HepG2 (cell line): ENCODE measurements around the gene BBS5. TPM values are rescaled to one million over a fixed set of nuclear protein-coding genes. Genes with fewer than 3 reads are reported as not detected.

ENCODE experiments used
- ADNP ChIP-seq: sonication (generic); formaldehyde crosslinking; IDR thresholded peaks from 2 replicates; pipeline ENCODE4 v1.4.0; 2020; ENCODE audit warnings: missing genetic modification reagents
- AHR ChIP-seq: IDR thresholded peaks from 2 replicates; pipeline ENCODE4 v1.6.1; 2018; ENCODE audit warnings: missing genetic modification reagents, missing compliant biosample characterization
- ARNTL ChIP-seq: sonication (generic); formaldehyde crosslinking; IDR thresholded peaks from 2 replicates; pipeline ENCODE4 v1.4.0; 2020; ENCODE audit warnings: mild to moderate bottlenecking, missing genetic modification reagents
- BCL6 ChIP-seq: IDR thresholded peaks from 2 replicates; pipeline ENCODE4 v1.6.1; 2016; ENCODE audit warnings: missing genetic modification reagents, missing compliant biosample characterization
- CEBPG ChIP-seq: IDR thresholded peaks from 2 replicates; pipeline ENCODE4 v1.6.1; 2016
- EEA1 ChIP-seq: sonication (generic); formaldehyde crosslinking; IDR thresholded peaks from 2 replicates; pipeline ENCODE4 v1.5.1; 2020; ENCODE audit warnings: mild to moderate bottlenecking, missing genetic modification reagents, borderline replicate concordance
- ELF3 ChIP-seq: IDR thresholded peaks from 2 replicates; pipeline ENCODE4 v1.6.1; 2016; ENCODE audit warnings: missing genetic modification reagents, missing compliant biosample characterization
- FLYWCH1 ChIP-seq: sonication (generic); formaldehyde crosslinking; IDR thresholded peaks from 2 replicates; pipeline ENCODE4 v1.8.1; 2023; ENCODE audit warnings: mild to moderate bottlenecking, missing genetic modification reagents
- HCFC1 ChIP-seq: fragments of 150-350 bp; IDR thresholded peaks from 2 replicates; pipeline ENCODE4 v1.6.1; 2014; ENCODE audit warnings: low read depth, low read length
- HNF4A ChIP-seq: sonication (generic); formaldehyde crosslinking; IDR thresholded peaks from 2 replicates; pipeline ENCODE4 v1.4.0; 2020; ENCODE audit warnings: missing genetic modification reagents
- JUNB ChIP-seq: sonication (generic); formaldehyde crosslinking; IDR thresholded peaks from 2 replicates; pipeline ENCODE4 v1.8.0; 2022; ENCODE audit warnings: missing genetic modification reagents, mild to moderate bottlenecking, borderline replicate concordance
- MEIS2 ChIP-seq: sonication (generic); formaldehyde crosslinking; IDR thresholded peaks from 2 replicates; pipeline ENCODE4 v1.9.0; 2021; ENCODE audit warnings: mild to moderate bottlenecking, missing genetic modification reagents
- NONO ChIP-seq, 2 experiments: fragments of 450-650 bp in 1 of 2; sonication (generic) in 1 of 2; formaldehyde crosslinking in 1 of 2; IDR thresholded peaks in 1 of 2; conservative IDR thresholded peaks in 1 of 2; 2 replicates each; pipeline versions ENCODE4 v1.6.1 to v1.8.0; 2017 to 2022; ENCODE audit warnings: mild to moderate bottlenecking in 1 of 2, missing genetic modification reagents in 1 of 2, moderate library complexity in 1 of 2
- NR2F1 ChIP-seq, 2 experiments: fragments of 450-650 bp in 1 of 2; formaldehyde crosslinking in 1 of 2; IDR thresholded peaks; 2 replicates each; pipeline versions ENCODE4 v1.5.0 to v1.6.1; 2016 to 2020; ENCODE audit warnings: mild to moderate bottlenecking in 1 of 2, missing compliant biosample characterization in 1 of 2, missing genetic modification reagents in 1 of 2, moderate library complexity in 1 of 2
- PLRG1 ChIP-seq: fragments of 450-650 bp; conservative IDR thresholded peaks from 2 replicates; pipeline ENCODE4 v1.6.1; 2016
- PRPF4 ChIP-seq: fragments of 200-400 bp; formaldehyde crosslinking; IDR thresholded peaks from 2 replicates; pipeline ENCODE4 v1.6.1; 2016; ENCODE audit warnings: low read length, low read depth; ENCODE audit not compliant: poor library complexity, severe bottlenecking
- RBFOX2 ChIP-seq: fragments of 200-400 bp; formaldehyde crosslinking; IDR thresholded peaks from 2 replicates; pipeline ENCODE4 v1.6.1; 2017; ENCODE audit warnings: low read depth, mild to moderate bottlenecking, low read length
- SMARCC2 ChIP-seq: fragments of 450-650 bp; IDR thresholded peaks from 2 replicates; pipeline ENCODE4 v1.6.1; 2017; ENCODE audit warnings: antibody characterized with exemption, mild to moderate bottlenecking
- SOX5 ChIP-seq: IDR thresholded peaks from 2 replicates; pipeline ENCODE4 v1.6.1; 2016; ENCODE audit warnings: borderline replicate concordance
- SOX6 ChIP-seq, 2 experiments: fragments of 450-650 bp in 1 of 2; sonication (generic) in 1 of 2; formaldehyde crosslinking in 1 of 2; IDR thresholded peaks; 2 replicates each; pipeline versions ENCODE4 v1.4.0 to v1.6.1; 2017 to 2020; ENCODE audit warnings: antibody characterized with exemption in 1 of 2, mild to moderate bottlenecking in 1 of 2, missing genetic modification reagents in 1 of 2
- SP4 ChIP-seq: sonication (generic); formaldehyde crosslinking; IDR thresholded peaks from 2 replicates; pipeline ENCODE4 v1.8.1; 2023; ENCODE audit warnings: mild to moderate bottlenecking, missing genetic modification reagents
- SRSF9 ChIP-seq: fragments of 200-400 bp; formaldehyde crosslinking; IDR thresholded peaks from 2 replicates; pipeline ENCODE4 v1.6.1; 2018; ENCODE audit warnings: borderline replicate concordance, mild to moderate bottlenecking, low read depth, low read length; ENCODE audit not compliant: insufficient read depth, poor library complexity, severe bottlenecking
- ZBTB1 ChIP-seq: sonication (generic); formaldehyde crosslinking; IDR thresholded peaks from 2 replicates; pipeline ENCODE4 v1.4.0; 2020; ENCODE audit warnings: missing genetic modification reagents, borderline replicate concordance
- ZNF317 ChIP-seq: sonication (generic); formaldehyde crosslinking; IDR thresholded peaks from 2 replicates; pipeline ENCODE4 v1.5.0; 2020; ENCODE audit warnings: mild to moderate bottlenecking, missing genetic modification reagents
- ZNF552 ChIP-seq: sonication (generic); formaldehyde crosslinking; IDR thresholded peaks from 2 replicates; pipeline ENCODE4 v1.9.0; 2022; ENCODE audit warnings: missing genetic modification reagents, mild to moderate bottlenecking, borderline replicate concordance
- ZNF570 ChIP-seq: sonication (generic); formaldehyde crosslinking; IDR thresholded peaks from 2 replicates; pipeline ENCODE4 v1.4.0; 2020; ENCODE audit warnings: mild to moderate bottlenecking, missing genetic modification reagents, borderline replicate concordance
- ZNF619 ChIP-seq: sonication (generic); formaldehyde crosslinking; IDR thresholded peaks from 2 replicates; pipeline ENCODE4 v1.4.0; 2020; ENCODE audit warnings: mild to moderate bottlenecking, missing genetic modification reagents
- ZNF652 ChIP-seq: IDR thresholded peaks from 2 replicates; pipeline ENCODE4 v1.6.1; 2016; ENCODE audit warnings: low read depth, borderline replicate concordance
- ZNF768 ChIP-seq: sonication (generic); formaldehyde crosslinking; IDR thresholded peaks from 2 replicates; pipeline ENCODE4 v1.4.0; 2020; ENCODE audit warnings: missing genetic modification reagents
- polyA plus RNA-seq, 8 experiments: library from polyadenylated mRNA; depleted of rRNA in 3 of 8; stranded (reverse) in 7 of 8; unstranded in 1 of 8; fragments of >200 nt; fragmentation: Illumina TruSeq in 4 of 8; extraction: Trizol in 4 of 8; gene quantifications; 2 replicates each; pipeline versions ENCODE4 v1.2.1 to v1.2.3, GENCODE V29; 2011 to 2016; ENCODE audit warnings: low read depth in 4 of 8, missing spikeins in 1 of 8, mixed read lengths in 1 of 8; ENCODE audit not compliant: insufficient read depth in 1 of 8
- total RNA-seq, 5 experiments: library from RNA; depleted of rRNA; stranded (reverse); fragments of >200 nt; fragmentation: Illumina TruSeq; extraction: Trizol; gene quantifications; 2 replicates each; pipeline ENCODE4 v1.2.3, GENCODE V29; 2016; ENCODE audit warnings: low read depth in 1 of 5
- TF ChIP-seq, protein P1 (sequence below): sonication (generic); formaldehyde crosslinking; IDR thresholded peaks from 2 replicates; pipeline ENCODE4 v1.4.0; 2020; ENCODE audit warnings: mild to moderate bottlenecking, missing genetic modification reagents

Gene BBS5
- total and polyA plus RNA-seq, 2 of the 13 experiments (the other 11 are each of a cell fraction or from before 2014, with no cell fraction given), result 1.8 to 4.5 TPM

DNA sequence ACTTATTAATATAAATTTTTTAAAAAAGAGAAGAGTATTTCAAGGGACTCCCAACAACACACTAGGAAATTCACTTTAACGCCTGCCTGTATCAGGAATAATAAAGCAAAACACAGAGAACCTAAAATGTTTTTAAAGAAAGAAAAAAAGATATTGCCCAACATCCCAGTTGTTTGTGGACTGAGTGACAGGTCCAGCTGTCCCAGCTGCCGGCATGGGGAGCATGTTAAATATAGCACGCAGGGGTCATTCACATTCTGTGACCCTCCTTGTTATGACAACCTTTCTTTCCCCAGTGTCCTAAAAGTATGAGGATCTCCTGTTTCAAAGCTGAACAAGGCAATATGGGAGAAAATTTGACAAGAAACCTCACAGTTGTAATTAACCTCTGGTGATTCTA, 34.6 kb downstream of the BBS5 start (continued):
- TF ChIP-seq SP4 (no peak), ARNTL (CRISPR knock-in tag) (no peak), FLYWCH1 (CRISPR knock-in tag) (no peak), ELF3 (CRISPR knock-in tag) (0 out of 2 replicates have a peak, but pooled peaks have one; percentile 18), ZNF652 (CRISPR knock-in tag) (no peak), SRSF9 (no peak), CEBPG (peak; percentile 76), ZNF768 (CRISPR knock-in tag) (no peak), PLRG1 (no peak), BCL6 (peak; percentile 41; the same call in 1 of the 2 replicates), ZNF570 (CRISPR knock-in tag) (no peak), JUNB (no peak), NR2F1 (CRISPR knock-in tag; IDR thresholded peaks at IDR 0.05) (0 out of 4 replicates have a peak, but pooled peaks of 1 of the 2 experiments have one; percentile 20), ZBTB1 (no peak), SMARCC2 (no peak), ADNP (CRISPR knock-in tag) (no peak), EEA1 (CRISPR knock-in tag) (no peak), NONO (IDR thresholded peaks at IDR 0.05) (no peak), NONO (CRISPR knock-in tag; conservative IDR thresholded peaks at IDR 0.05) (no peak), SOX6 (IDR thresholded peaks at IDR 0.05) (no peak), SOX6 (CRISPR knock-in tag; IDR thresholded peaks at IDR 0.05) (peak; percentile 29; the same call in 1 of the 2 replicates), ZNF317 (CRISPR knock-in tag) (no peak), ZNF619 (CRISPR knock-in tag) (no peak), ZNF552 (CRISPR knock-in tag) (no peak), PRPF4 (no peak), RBFOX2 (no peak), HNF4A (0 out of 2 replicates have a peak, but pooled peaks have one; percentile 19), MEIS2 (CRISPR knock-in tag) (no peak), HCFC1 (no peak), AHR (CRISPR knock-in tag) (no peak), SOX5 (CRISPR knock-in tag) (peak; percentile 18; the same call in 1 of the 2 replicates)
- TF ChIP-seq, protein P1, sequence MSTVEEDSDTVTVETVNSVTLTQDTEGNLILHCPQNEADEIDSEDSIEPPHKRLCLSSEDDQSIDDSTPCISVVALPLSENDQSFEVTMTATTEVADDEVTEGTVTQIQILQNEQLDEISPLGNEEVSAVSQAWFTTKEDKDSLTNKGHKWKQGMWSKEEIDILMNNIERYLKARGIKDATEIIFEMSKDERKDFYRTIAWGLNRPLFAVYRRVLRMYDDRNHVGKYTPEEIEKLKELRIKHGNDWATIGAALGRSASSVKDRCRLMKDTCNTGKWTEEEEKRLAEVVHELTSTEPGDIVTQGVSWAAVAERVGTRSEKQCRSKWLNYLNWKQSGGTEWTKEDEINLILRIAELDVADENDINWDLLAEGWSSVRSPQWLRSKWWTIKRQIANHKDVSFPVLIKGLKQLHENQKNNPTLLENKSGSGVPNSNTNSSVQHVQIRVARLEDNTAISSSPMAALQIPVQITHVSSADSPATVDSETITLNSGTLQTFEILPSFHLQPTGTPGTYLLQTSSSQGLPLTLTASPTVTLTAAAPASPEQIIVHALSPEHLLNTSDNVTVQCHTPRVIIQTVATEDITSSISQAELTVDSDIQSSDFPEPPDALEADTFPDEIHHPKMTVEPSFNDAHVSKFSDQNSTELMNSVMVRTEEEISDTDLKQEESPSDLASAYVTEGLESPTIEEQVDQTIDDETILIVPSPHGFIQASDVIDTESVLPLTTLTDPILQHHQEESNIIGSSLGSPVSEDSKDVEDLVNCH (CRISPR knock-in tag), result no peak
